Natural killer cell treated with Interleukin-12 subunit alpha and Interleukin-12 subunit beta and Interleukin-15 and Interleukin-18, amount 100 ng/mL, for 72 hours (primary cell): ENCODE measurements around the gene CDKAL1. TPM values are rescaled to one million over a fixed set of nuclear protein-coding genes. Genes with fewer than 3 reads are reported as not detected.
"Not testable (repeated sequence)": the region's sequence is repeated elsewhere in the genome, so short reads cannot be mapped to it uniquely, and the experiment has no call there.

Experiments
- ATAC-seq, 2 donors: fragments of 150-1000 bp; cut with Tn5 transposase in 1 of 2; sonication (Bioruptor Pico), chemical (Tn5 transposase) in 1 of 2; 2 replicates each; pipeline ENCODE4 v1.10.0; 2021
- DNase-seq: peaks from one replicate; pipeline ENCODE4 v3.0.0; 2022; ENCODE audit warnings: low spot score
- H3K27ac Mint-ChIP-seq, 2 donors: 1 replicate in 1 of 2; 2 replicates in 1 of 2; pipeline ENCODE4 v1.8.0; 2022; ENCODE audit warnings: mixed read lengths in 2 of 2, mild to moderate bottlenecking in 1 of 2, moderate library complexity in 1 of 2
- H3K27me3 Mint-ChIP-seq, 2 donors: 1 replicate in 1 of 2; 2 replicates in 1 of 2; pipeline ENCODE4 v1.8.0; 2022; ENCODE audit warnings: mixed read lengths in 2 of 2
- H3K36me3 Mint-ChIP-seq: one replicate; pipeline ENCODE4 v1.8.0; 2022; ENCODE audit warnings: mixed read lengths
- H3K4me1 Mint-ChIP-seq, 2 donors: 1 replicate in 1 of 2; 2 replicates in 1 of 2; pipeline ENCODE4 v1.8.0; 2022; ENCODE audit warnings: low read depth in 2 of 2, mixed read lengths in 2 of 2, mild to moderate bottlenecking in 1 of 2
- H3K4me3 Mint-ChIP-seq: one replicate; pipeline ENCODE4 v1.8.0; 2022; ENCODE audit warnings: mixed read lengths
- H3K9me3 Mint-ChIP-seq: 2 replicates; pipeline ENCODE4 v1.8.0; 2022; ENCODE audit warnings: mixed read lengths
- total RNA-seq, 2 donors: library from RNA; stranded (reverse); gene quantifications; one replicate each; pipeline ENCODE4 v1.2.3, GENCODE V29; 2022

Gene CDKAL1
- total RNA-seq, 2 donors from 2014 or later = 33.7 to 43.8 TPM

GRCh38 chr6:20610636-20611370 is 76.5 kb downstream of the CDKAL1 start:
- Mint-ChIP-seq H3K4me1 (peaks cover 17 to 19% of the 10 kb centered on the region in 2 donors), H3K36me3 (peaks cover 10% of the 10 kb centered on the region)

GRCh38 chr6:20617537-20617936 is 83.3 kb downstream of the CDKAL1 start:
- H3K4me1 Mint-ChIP-seq = peaks cover 19% of the 10 kb centered on the region in 2 donors
- H3K27me3 Mint-ChIP-seq, H3K9me3 Mint-ChIP-seq, ATAC-seq, H3K36me3 Mint-ChIP-seq, H3K27ac Mint-ChIP-seq, H3K4me3 Mint-ChIP-seq, DNase-seq: not testable (repeated sequence)

More at GRCh38 chr6:20610636-20611370, 76.5 kb downstream of the CDKAL1 start:
- no peaks in the 10 kb centered on the region for H3K9me3 Mint-ChIP-seq
- no peak for DNase-seq
- no peaks in the 10 kb centered on the region for H3K27me3 Mint-ChIP-seq
- H3K4me3 Mint-ChIP-seq = no peak overlapping the region
- H3K27ac Mint-ChIP-seq = no peak overlapping the region
- ATAC-seq = no peak

GRCh38 chr6:20620043-20620442 is 85.8 kb downstream of the CDKAL1 start:
- peaks cover 19 to 23% of the 10 kb centered on the region in 2 donors for H3K4me1 Mint-ChIP-seq
- no peak for ATAC-seq
- no peaks in the 10 kb centered on the region for H3K27me3 Mint-ChIP-seq
- no peak overlapping the region for H3K27ac Mint-ChIP-seq
- H3K36me3 Mint-ChIP-seq = no peaks in the 10 kb centered on the region
- no peak for DNase-seq
- no peak overlapping the region for H3K4me3 Mint-ChIP-seq
- no peaks in the 10 kb centered on the region for H3K9me3 Mint-ChIP-seq

GRCh38 chr6:20623761-20624160 is 89.5 kb downstream of the CDKAL1 start:
- H3K9me3 Mint-ChIP-seq = no peaks in the 10 kb centered on the region
- H3K4me1 Mint-ChIP-seq = peaks cover 9 to 19% of the 10 kb centered on the region in 2 donors
- no peak overlapping the region for H3K4me3 Mint-ChIP-seq
- no peaks in the 10 kb centered on the region for H3K36me3 Mint-ChIP-seq
- ATAC-seq = no peak
- no peak overlapping the region for H3K27ac Mint-ChIP-seq
- no peak for DNase-seq
- no peaks in the 10 kb centered on the region for H3K27me3 Mint-ChIP-seq

GRCh38 chr6:20626165-20626564 is 91.9 kb downstream of the CDKAL1 start:
- Mint-ChIP-seq H3K27me3 (no peaks in the 10 kb centered on the region), H3K27ac (no peak overlapping the region), H3K36me3 (no peaks in the 10 kb centered on the region), H3K4me1 (peaks cover 6 to 19% of the 10 kb centered on the region in 2 donors), H3K4me3 (no peak overlapping the region), H3K9me3 (no peaks in the 10 kb centered on the region)
- DNase-seq = no peak
- ATAC-seq = no peak

- Mint-ChIP-seq H3K27ac (no peak overlapping the region), H3K36me3 (peaks cover 8% of the 10 kb centered on the region), H3K4me3 (no peak overlapping the region), H3K4me1 (peaks cover 25 to 26% of the 10 kb centered on the region in 2 donors), H3K27me3 (no peaks in the 10 kb centered on the region), H3K9me3 (no peaks in the 10 kb centered on the region)
- ATAC-seq (no peak), DNase-seq (no peak)
Observed at GRCh38 chr6:20629509-20629908, 95.3 kb downstream of the CDKAL1 start.

- Mint-ChIP-seq H3K27me3 (no peaks in the 10 kb centered on the region), H3K9me3 (no peaks in the 10 kb centered on the region), H3K36me3 (peaks cover 9% of the 10 kb centered on the region), H3K27ac (no peak overlapping the region), H3K4me3 (no peak overlapping the region), H3K4me1 (peaks cover 20 to 26% of the 10 kb centered on the region in 2 donors)
- DNase-seq (no peak), ATAC-seq (no peak)
Observed at GRCh38 chr6:20630136-20630535, 95.9 kb downstream of the CDKAL1 start.

GRCh38 chr6:20630617-20631548 is 96.6 kb downstream of the CDKAL1 start:
- Mint-ChIP-seq H3K4me1 (peaks cover 17 to 26% of the 10 kb centered on the region in 2 donors), H3K36me3 (peaks cover 9% of the 10 kb centered on the region), H3K27ac (no peak overlapping the region), H3K4me3 (no peak overlapping the region), H3K27me3 (no peaks in the 10 kb centered on the region), H3K9me3 (no peaks in the 10 kb centered on the region)
- ATAC-seq = peak in 1 of 2 donors; percentile 20
- DNase-seq = no peak

- ATAC-seq = no peak
- Mint-ChIP-seq H3K36me3 (peaks cover 14% of the 10 kb centered on the region), H3K4me3 (no peak overlapping the region), H3K27me3 (no peaks in the 10 kb centered on the region), H3K9me3 (no peaks in the 10 kb centered on the region), H3K27ac (no peak overlapping the region), H3K4me1 (peaks cover 17 to 28% of the 10 kb centered on the region in 2 donors)
- no peak for DNase-seq
Observed at GRCh38 chr6:20631549-20631924, 97.3 kb downstream of the CDKAL1 start.

- H3K27ac Mint-ChIP-seq = no peak overlapping the region
- no peaks in the 10 kb centered on the region for H3K27me3 Mint-ChIP-seq
- H3K36me3 Mint-ChIP-seq = peaks cover 14% of the 10 kb centered on the region
- DNase-seq (no peak), ATAC-seq (no peak)
- H3K4me1 Mint-ChIP-seq = peaks cover 17 to 28% of the 10 kb centered on the region in 2 donors
- H3K9me3 Mint-ChIP-seq = no peaks in the 10 kb centered on the region
- no peak overlapping the region for H3K4me3 Mint-ChIP-seq
Observed at GRCh38 chr6:20632696-20633095, 98.4 kb downstream of the CDKAL1 start.

- peaks cover 14% of the 10 kb centered on the region for H3K36me3 Mint-ChIP-seq
- no peaks in the 10 kb centered on the region for H3K9me3 Mint-ChIP-seq
- DNase-seq = no peak
- H3K27ac Mint-ChIP-seq = no peak overlapping the region
- H3K4me3 Mint-ChIP-seq = no peak overlapping the region
- H3K27me3 Mint-ChIP-seq = no peaks in the 10 kb centered on the region
- peaks cover 15 to 28% of the 10 kb centered on the region in 2 donors for H3K4me1 Mint-ChIP-seq
- ATAC-seq = no peak
Observed at GRCh38 chr6:20633566-20634340, 99.5 kb downstream of the CDKAL1 start.

GRCh38 chr6:20639161-20639560 is 104.9 kb downstream of the CDKAL1 start:
- Mint-ChIP-seq H3K27me3 (no peaks in the 10 kb centered on the region), H3K9me3 (no peaks in the 10 kb centered on the region), H3K36me3 (peaks cover 14% of the 10 kb centered on the region), H3K4me3 (no peak overlapping the region), H3K4me1 (peaks cover 0 to 11% of the 10 kb centered on the region in 2 donors), H3K27ac (no peak overlapping the region)
- no peak for ATAC-seq
- DNase-seq = no peak

GRCh38 chr6:20640181-20640580 is 105.9 kb downstream of the CDKAL1 start:
- no peak for ATAC-seq
- H3K9me3 Mint-ChIP-seq = no peaks in the 10 kb centered on the region
- H3K36me3 Mint-ChIP-seq = peaks cover 10% of the 10 kb centered on the region
- H3K27me3 Mint-ChIP-seq = no peaks in the 10 kb centered on the region
- H3K27ac Mint-ChIP-seq = no peak overlapping the region
- no peak overlapping the region for H3K4me3 Mint-ChIP-seq
- no peak for DNase-seq
- peaks cover 0 to 8% of the 10 kb centered on the region in 2 donors for H3K4me1 Mint-ChIP-seq
